GM10266 (cell line): Measurements from ENCODE around the gene KLK12.

Experiments
- DNase-seq: peaks from one replicate; pipeline ENCODE4 v3.0.0; 2012; ENCODE audit errors: extremely low spot score
- TF ChIP-seq, protein P1 (sequence below): IDR thresholded peaks from 2 replicates; pipeline ENCODE4 v1.5.1; 2012; ENCODE audit warnings: mild to moderate bottlenecking, low read depth; ENCODE audit not compliant: control insufficient read depth, insufficient read depth; ENCODE audit errors: missing control alignments

The KLK12 gene

DNA sequence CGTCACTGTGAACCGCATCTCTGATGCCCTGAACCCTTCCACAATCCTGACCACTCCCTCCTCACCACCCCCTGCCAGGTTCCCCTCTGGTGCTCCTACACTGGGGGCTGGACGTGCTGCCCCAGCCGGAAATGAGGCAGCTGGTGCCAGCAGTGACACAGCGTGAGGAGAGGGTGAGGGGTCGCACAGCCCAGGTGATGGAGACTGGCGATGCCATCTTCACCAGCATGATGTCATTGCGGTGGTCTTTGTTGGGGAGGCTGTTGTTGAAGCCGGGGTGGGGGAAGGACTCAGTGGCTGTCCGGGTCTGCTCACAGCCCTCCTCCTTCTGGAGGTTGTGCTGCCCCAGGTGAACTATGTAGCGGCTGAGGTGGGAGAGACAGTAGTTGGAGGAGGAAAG, 10.9 kb downstream of the KLK12 start:
- TF ChIP-seq, protein P1, sequence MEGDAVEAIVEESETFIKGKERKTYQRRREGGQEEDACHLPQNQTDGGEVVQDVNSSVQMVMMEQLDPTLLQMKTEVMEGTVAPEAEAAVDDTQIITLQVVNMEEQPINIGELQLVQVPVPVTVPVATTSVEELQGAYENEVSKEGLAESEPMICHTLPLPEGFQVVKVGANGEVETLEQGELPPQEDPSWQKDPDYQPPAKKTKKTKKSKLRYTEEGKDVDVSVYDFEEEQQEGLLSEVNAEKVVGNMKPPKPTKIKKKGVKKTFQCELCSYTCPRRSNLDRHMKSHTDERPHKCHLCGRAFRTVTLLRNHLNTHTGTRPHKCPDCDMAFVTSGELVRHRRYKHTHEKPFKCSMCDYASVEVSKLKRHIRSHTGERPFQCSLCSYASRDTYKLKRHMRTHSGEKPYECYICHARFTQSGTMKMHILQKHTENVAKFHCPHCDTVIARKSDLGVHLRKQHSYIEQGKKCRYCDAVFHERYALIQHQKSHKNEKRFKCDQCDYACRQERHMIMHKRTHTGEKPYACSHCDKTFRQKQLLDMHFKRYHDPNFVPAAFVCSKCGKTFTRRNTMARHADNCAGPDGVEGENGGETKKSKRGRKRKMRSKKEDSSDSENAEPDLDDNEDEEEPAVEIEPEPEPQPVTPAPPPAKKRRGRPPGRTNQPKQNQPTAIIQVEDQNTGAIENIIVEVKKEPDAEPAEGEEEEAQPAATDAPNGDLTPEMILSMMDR = no peak
- no peak for DNase-seq

DNA sequence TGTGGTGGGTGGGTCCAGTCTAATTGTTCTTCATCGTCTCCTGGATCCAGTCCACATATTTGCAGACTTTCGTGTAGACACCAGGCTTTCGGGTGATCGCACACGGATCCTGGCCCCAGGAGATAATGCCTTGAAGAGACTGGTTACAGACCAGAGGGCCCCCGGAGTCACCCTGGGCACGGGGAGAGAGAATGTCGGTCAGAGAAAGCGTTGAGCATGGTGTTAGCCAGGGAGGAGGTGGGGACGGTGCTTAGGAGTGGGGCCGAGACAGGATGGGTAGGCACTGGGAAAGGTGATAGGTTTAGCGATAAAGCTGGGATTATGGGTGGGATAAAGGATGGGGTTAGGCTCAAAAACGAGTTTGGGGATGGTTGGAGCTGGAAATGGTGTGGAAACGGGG, 12.3 kb downstream of the KLK12 start:
- TF ChIP-seq, protein P1 = no peak
- DNase-seq = no peak

DNA sequence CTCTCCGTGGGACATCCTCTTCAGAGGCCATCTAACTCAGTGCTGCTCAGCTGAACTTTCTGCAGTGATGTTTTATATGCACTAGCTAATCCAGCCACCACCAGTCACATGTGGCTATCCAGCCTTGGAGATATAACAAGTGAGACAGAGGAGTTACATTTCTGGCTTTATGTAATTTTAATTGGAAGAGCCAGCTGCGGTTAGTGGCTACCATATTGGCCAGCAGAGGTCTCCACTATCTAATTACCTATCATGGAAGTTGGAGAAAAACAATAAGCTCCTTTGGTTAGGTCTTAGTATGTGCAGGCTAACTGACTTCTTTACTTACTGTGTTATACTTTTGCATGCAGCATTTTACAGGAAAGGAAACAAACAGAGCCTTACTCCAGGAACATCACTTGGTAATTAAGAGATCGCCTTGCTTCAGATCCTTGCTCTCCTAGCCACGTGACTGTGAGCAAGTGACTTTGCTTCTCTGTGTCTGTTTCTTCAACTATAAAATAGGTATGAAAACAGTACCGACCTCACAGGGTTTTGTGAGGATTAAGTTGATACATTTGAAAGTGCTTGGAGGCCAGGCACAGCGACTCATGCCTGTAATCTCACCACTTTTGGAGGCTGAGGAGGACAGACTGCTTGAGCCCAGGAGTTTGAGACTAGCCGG, 13.7 kb downstream of the KLK12 start:
- TF ChIP-seq, protein P1 = peak; percentile 59
- DNase-seq = no peak

DNA sequence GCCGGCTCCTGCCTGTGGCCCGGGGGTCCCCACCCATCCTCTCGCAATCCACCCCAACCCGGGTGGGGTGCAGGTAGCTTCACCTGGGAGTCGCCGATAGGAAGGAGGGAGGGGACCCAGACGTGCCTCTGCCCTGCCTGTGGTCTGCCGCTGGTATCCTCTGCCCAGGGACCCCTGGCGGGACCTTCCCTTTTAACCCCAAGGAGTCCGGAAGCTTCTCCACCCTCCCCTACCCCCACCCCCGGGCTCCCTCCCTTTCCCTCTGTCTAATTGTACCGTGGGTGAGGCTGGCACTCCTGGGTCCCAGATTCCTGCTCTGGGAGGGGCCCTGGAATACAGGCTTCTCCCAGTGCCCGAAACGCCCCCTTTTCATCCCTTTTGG, 15.3 kb downstream of the KLK12 start, which contains the start of gene KLK10:
TSS of gene KLK10 (minus strand) at position 166 of the 382 bp plus-strand sequence. CDS start 579 bp downstream, outside the sequence.
- DNase-seq = no peak
- TF ChIP-seq, protein P1 = no peak

DNA sequence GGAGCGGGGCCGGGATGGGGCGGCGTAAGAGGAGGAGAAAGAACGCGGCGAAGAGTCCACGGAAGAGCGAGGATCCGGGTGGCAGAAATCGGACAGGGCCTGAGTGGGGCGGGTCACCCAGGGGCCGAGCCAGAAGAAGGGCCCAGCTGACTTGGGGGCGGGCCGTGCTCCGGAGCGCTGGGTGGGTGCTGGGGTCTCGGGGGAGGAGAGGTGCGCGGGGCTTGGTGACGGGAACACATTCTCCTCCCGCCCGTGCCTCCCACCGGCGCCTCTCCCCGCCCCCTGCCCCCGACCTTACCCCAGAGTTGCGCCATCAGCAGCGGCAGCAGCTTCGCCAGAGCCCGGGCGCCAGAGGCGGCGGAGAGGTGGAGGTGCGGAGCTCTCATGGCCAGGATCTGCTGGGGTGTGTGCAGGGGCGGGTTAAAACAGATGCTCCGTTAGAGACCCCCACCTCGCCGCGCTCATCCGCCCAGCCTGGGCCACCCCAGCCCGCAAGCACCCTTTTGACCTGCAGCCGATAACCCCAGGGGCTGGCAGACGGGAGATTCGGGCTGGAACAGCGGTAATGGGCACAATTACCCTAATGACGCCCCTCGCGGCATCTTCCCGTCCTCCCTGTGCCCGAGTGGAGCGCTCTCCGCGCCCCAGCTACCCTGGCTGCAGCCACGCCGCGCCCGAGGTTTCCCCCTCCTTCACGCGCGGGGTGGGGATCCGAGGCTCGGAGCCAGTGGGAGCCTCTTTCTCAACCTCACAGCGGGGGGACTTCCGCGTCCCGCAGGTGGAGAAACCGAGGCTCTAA, 15.9 kb downstream of the KLK12 start:
- TF ChIP-seq, protein P1 = no peak
- no peak for DNase-seq

DNA sequence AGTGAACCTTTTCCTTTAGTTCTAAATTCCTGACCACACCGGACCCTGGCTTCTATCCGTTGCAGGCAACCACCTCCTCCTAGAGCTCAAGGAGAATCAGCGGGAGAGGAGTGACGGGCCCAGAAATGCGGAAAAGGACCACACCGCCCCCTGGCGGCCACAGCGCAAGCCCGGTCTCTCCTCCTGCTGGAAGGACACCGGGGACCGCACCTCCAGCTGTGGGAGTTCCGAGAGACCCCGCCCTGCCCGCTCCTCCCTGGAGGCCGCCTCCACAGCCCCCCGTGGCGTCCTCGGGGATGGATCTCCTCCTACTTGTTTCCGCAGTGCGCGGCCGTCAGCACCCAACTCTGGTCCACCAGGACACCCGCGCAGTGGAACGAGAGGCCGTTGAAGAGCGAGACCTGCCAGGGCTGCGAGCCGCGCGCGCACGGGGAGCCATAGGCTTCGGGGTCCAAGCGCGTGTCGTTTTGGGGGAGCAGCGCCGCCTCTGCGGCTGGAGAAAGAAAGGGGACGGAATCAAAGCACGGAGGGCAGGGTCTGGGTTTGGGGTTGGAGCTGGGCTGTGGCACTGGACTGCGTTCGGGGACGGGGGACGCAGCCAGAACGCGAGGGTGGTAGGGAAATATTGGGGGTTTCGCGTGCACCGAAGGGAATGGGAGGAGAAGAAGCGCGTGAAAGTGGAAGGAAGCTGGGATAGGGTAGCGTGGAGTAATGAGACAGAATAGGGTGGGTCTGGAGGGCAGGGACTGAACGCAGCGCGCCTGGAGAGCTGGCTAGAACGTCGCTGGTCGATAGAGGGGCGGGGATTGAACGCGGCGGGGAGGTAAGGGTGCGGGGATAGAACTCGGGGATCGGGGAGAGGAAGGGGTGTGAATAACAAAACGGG, 17.8 kb downstream of the KLK12 start:
- DNase-seq = peak; percentile 69
- TF ChIP-seq, protein P1 = peak; percentile 49
